Right atrium auricular region (tissue), 2 donors: Measurements from ENCODE around the gene CD79B. TPM values are rescaled to one million over a fixed set of nuclear protein-coding genes. Genes with fewer than 3 reads are reported as not detected.
"Not testable (repeated sequence)": the region's sequence is repeated elsewhere in the genome, so short reads cannot be mapped to it uniquely, and the experiment has no call there.

Experiments used
- DNase-seq: peaks from one replicate; pipeline ENCODE4 v3.0.0-alpha.2; 2019; ENCODE audit warnings: low spot score
- H3K27ac ChIP-seq, 2 donors: fragments of 200-600 bp; sonication (generic); 1 replicate in 1 of 2; 2 replicates in 1 of 2; pipeline ENCODE4 v1.5.1; 2016 to 2019
- H3K27me3 ChIP-seq, 2 donors: fragments of 200-600 bp; sonication (generic); one replicate each; pipeline versions ENCODE4 v1.5.1 to v1.6.0; 2017 to 2019
- H3K36me3 ChIP-seq: fragments of 200-600 bp; sonication (generic); one replicate; pipeline ENCODE4 v1.5.1; 2016
- H3K4me1 ChIP-seq, 2 donors: fragments of 200-600 bp; sonication (generic); one replicate each; pipeline versions ENCODE4 v1.5.1 to v1.6.0; 2017 to 2019
- H3K4me3 ChIP-seq, 2 donors: fragments of 200-600 bp; sonication (generic); 1 replicate in 1 of 2; 2 replicates in 1 of 2; pipeline ENCODE4 v1.5.1; 2017 to 2019; ENCODE audit warnings: mild to moderate bottlenecking in 1 of 2, moderate library complexity in 1 of 2
- H3K9me3 ChIP-seq, 2 donors: fragments of 200-600 bp; sonication (generic); one replicate each; pipeline ENCODE4 v1.5.1; 2019
- CTCF ChIP-seq, 2 donors: fragments of 200-600 bp; sonication (generic); IDR thresholded peaks; one replicate each; pipeline ENCODE4 v1.5.1; 2019; ENCODE audit warnings: antibody characterized with exemption in 2 of 2
- total RNA-seq, 2 donors: library from RNA; depleted of rRNA; stranded (reverse); fragments of >200 nt; gene quantifications; one replicate each; pipeline ENCODE4 v1.1.0, GENCODE V29; 2016

CD79B gene
- total RNA-seq, 2 donors from 2014 or later = 2.2 to 7.3 TPM

DNA sequence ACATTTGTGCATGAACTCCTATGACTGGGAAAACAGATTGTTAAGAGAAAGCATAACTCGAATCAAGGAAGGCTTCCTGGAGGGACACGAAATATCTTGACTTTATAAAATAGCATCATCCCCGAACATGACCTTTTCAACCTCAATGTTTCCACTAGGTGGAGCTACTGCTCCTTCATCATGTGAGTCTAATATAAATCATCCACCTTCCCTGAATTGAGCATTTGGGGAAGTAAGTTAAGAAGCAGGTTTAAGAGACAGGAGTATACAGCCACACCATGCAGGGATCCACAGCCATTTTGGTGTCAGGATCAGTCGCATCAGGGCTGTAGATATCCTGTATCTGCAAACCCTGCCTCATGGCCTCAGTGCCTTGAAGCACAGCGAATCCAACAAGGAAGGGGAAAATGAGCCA is 28.3 kb downstream of the CD79B start:
- not testable (repeated sequence) for H3K4me1 ChIP-seq, H3K27ac ChIP-seq, DNase-seq, H3K4me3 ChIP-seq, H3K27me3 ChIP-seq, H3K9me3 ChIP-seq, H3K36me3 ChIP-seq
- TF ChIP-seq CTCF (IDR thresholded peaks at IDR 0.05) = peak; percentile 15 to 60

- H3K9me3 ChIP-seq, DNase-seq, H3K27ac ChIP-seq, H3K27me3 ChIP-seq, H3K4me1 ChIP-seq, H3K36me3 ChIP-seq, H3K4me3 ChIP-seq: not testable (repeated sequence)
Measured at GRCh38 chr17:63901971-63902370, 30.2 kb downstream of the CD79B start.

DNA sequence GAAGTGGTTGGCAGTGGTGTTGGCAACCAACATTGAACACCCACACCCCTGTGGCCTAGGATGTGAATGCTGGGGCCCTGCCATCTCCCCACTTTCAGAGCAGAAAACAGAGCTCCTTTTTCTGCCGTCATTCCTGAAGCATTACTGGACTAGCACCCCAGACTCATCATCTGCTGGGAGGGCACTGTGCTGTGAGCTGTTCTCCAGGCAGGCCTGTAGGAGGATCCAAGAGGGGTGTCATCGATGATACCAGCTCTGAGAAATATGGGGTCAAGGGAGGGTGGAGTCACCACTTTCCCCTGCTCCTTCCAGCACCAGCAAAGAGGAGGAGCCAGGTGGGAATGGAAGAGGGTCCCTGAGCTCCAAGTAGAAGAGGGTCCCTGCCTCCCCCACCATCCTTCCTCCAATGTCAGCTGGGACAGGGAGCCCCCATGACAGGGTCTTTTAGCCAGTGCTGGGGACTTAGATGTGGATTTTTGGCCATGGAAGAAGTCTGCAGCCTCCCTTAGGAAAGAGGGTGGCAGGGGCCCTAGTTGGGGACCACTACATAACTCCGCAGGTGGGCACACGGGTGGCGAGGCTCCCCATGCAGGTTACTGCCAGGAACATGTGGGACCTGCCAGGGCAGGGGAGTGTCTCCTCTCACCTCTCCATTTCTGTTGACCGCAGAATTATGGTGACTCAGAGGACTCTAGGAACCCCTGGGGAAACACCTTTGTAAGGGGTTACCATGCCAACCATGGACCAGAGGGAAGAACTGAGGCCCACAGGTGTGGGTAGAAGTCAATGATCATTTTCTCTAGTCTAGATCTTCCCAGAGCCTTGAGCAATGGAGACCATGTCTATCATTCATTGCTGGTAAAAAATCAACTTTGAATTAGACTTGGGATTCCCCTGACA is 33.0 kb downstream of the CD79B start:
- H3K27me3 ChIP-seq, DNase-seq, H3K4me1 ChIP-seq, H3K27ac ChIP-seq, H3K36me3 ChIP-seq, H3K9me3 ChIP-seq, H3K4me3 ChIP-seq: not testable (repeated sequence)

DNA sequence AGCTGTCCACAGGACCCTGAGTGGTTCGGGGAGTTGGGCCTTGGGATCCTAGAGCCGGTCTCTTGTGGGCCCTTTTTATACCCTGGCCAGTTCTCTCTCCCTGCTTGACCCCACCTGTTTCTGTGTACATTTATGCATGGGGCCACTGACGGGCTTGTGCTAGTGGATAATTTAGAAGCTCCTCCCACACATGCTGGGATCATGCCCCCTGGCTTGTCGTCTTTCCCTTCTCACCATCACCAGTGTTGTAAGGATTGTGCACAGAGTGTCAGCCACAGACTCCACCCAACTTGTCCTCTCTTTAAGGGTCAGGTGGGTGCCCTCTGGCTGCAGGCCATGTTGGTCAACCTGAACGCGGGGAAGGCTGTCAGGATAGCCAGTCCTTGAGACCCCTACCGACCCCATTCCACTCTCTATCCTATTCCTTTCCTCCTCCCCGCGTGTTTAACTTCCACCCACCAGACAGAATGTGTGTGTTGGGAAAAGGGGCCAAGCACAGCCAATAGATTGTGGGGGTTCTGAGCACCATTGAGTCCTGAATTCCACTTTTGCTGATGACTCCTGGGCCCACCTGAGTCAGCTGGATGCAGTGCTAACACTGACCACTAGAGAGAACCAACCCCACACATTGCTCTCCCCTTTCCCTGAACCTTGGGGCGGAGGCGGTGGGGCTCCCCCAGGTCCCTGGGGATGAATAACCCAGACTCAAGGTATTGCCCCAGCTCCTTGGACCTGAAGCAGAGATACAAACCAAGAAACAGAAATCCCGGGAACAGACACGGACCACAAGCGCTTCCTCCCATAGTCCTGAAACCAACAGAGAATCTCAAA is 35.4 kb downstream of the CD79B start, which contains the start of gene CSH1:
Gene CSH1 (minus strand): TSS at position 51 of the 831 bp plus-strand sequence. CDS start 63 bp downstream, outside the sequence.
- not testable (repeated sequence) for DNase-seq, H3K27me3 ChIP-seq

DNA sequence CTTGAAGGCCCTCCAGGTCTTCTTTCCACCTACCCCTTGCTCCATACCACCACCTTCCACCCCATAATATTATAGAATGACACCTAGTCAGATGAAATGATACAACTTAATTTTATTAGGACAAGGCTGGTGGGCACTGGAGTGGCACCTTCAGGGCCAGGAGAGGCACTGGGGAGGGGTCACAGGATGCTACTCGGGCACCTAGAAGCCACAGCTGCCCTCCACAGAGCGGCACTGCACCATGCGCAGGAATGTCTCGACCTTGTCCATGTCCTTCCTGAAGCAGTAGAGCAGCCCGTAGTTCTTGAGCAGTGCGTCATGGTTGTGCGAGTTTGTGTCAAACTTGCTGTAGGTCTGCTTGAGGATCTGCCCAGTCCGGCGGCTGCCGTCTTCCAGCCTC is 37.3 kb downstream of the CD79B start:
- H3K27ac ChIP-seq, H3K36me3 ChIP-seq, H3K27me3 ChIP-seq, H3K4me1 ChIP-seq, DNase-seq, H3K9me3 ChIP-seq, H3K4me3 ChIP-seq: not testable (repeated sequence)

More for the DNA sequence above, 35.4 kb downstream of the CD79B start, which contains the start of gene CSH1:
- not testable (repeated sequence) for H3K27ac ChIP-seq, H3K4me3 ChIP-seq, H3K36me3 ChIP-seq, H3K9me3 ChIP-seq, H3K4me1 ChIP-seq

DNA sequence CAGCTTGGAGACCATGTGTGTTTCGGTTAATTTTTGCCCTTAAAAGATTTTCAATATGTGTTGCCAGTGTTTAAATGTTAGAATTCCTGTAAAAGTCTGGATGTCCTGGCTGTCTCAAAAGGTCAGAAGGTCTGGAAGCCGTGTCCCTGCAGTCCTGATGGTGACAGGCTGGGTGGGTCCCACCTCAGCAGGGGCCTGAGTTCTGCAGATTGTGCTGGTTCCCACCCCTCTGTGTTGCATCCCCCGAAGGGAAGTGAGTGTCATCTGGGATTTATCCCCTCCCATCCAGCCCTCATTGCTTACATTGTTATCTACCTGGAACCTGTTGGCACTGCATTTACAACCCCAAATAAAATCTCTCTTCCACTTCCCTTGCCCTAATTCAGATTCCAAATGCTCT is 38.1 kb downstream of the CD79B start:
- H3K9me3 ChIP-seq, H3K4me1 ChIP-seq, H3K27ac ChIP-seq, H3K4me3 ChIP-seq, H3K36me3 ChIP-seq, DNase-seq, H3K27me3 ChIP-seq: not testable (repeated sequence)

- H3K36me3 ChIP-seq, H3K27me3 ChIP-seq, DNase-seq, H3K9me3 ChIP-seq, H3K4me3 ChIP-seq, H3K27ac ChIP-seq, H3K4me1 ChIP-seq: not testable (repeated sequence)
Measured at GRCh38 chr17:63892316-63893037, 39.7 kb downstream of the CD79B start.

DNA sequence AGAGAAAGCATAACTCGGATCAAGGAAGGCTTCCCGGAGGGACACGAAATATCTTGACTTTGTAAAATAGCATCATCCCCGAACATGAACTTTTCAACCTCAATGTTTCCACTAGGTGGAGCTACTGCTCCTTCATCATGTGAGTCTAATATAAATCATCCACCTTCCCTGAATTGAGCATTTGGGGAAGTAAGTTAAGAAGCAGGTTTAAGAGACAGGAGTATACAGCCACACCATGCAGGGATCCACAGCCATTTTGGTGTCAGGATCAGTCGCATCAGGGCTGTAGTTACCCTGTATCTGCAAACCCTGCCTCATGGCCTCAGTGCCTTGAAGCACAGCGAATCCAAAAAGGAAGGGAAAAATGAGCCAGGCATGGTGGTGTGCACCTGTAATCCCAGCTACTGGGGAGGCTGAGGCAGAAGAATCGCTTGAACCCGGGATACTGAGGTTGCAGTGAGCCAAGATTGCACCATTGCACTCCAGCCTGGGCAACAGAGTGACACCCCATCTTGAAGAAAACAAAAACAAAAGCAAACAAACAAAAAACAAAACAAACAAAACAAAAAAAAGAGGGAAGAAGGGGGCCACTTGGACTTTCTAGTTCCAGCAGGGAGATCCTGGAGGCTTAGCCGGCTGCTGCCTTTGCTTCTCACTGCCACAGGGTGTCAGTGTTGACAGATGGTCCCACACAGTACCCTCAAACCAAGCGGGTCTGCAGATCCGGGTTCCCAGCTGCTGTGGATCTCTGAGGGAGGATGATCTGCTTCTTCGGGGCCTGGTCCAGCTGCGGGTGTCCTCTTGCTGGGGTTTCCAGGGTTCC is 42.9 kb downstream of the CD79B start:
- H3K36me3 ChIP-seq, H3K4me1 ChIP-seq, H3K27ac ChIP-seq, H3K4me3 ChIP-seq, DNase-seq, H3K27me3 ChIP-seq, H3K9me3 ChIP-seq: not testable (repeated sequence)
- peak; percentile 31 to 56 for TF ChIP-seq CTCF (IDR thresholded peaks at IDR 0.05)

- H3K27ac ChIP-seq, H3K4me1 ChIP-seq, H3K4me3 ChIP-seq, H3K27me3 ChIP-seq, DNase-seq, H3K36me3 ChIP-seq, H3K9me3 ChIP-seq: not testable (repeated sequence)
Measured at GRCh38 chr17:63885119-63885518, 47.0 kb downstream of the CD79B start.

GRCh38 chr17:63882626-63883126 is 49.5 kb downstream of the CD79B start:
- not testable (repeated sequence) for H3K4me3 ChIP-seq, H3K36me3 ChIP-seq, H3K4me1 ChIP-seq, DNase-seq, H3K27ac ChIP-seq, H3K27me3 ChIP-seq, H3K9me3 ChIP-seq
